ENCODE measurements around the gene KLK4. TPM values are rescaled to one million over a fixed set of nuclear protein-coding genes. Genes with fewer than 3 reads are reported as not detected.

Gene KLK4
- total and polyA plus RNA-seq, 3 experiments from 2014 or later: not detected

DNA sequence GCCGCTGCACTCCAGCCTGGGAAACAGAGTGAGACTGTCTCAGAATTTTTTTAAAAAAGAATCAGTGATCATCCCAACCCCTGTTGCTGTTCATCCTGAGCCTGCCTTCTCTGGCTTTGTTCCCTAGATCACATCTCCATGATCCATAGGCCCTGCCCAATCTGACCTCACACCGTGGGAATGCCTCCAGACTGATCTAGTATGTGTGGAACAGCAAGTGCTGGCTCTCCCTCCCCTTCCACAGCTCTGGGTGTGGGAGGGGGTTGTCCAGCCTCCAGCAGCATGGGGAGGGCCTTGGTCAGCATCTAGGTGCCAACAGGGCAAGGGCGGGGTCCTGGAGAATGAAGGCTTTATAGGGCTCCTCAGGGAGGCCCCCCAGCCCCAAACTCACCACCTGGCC, 38.1 kb downstream of the KLK4 start, which contains the start of gene KLK2:
KLK2 (plus strand) TSS at position 384 of the 400 bp plus-strand sequence. CDS start 35 bp downstream, outside the sequence.
- peaks cover 4% of the 10 kb centered on the region for H3K27me3 ChIP-seq (ENCODE audit: insufficient read depth, low read length, poor library complexity, severe bottlenecking)
- no peaks in the 10 kb centered on the region for H3K36me3 ChIP-seq (ENCODE audit: insufficient read depth, low read length)
- ChIA-PET POLR2A (no interaction called here), CTCF (no interaction called here)
- no peaks in the 10 kb centered on the region for H3K9me3 ChIP-seq (ENCODE audit: low read length)
- no peak within 1 kb of the TSS for H3K4me3 ChIP-seq (ENCODE audit: low read length)
- H3K36me3 Mint-ChIP-seq: no peaks in the 10 kb centered on the region
- no peaks in the 10 kb centered on the region for H3K4me1 Mint-ChIP-seq
- DNase-seq: no peak
- peaks cover 0 to 3% (median 0%) of the 10 kb centered on the region in 5 donors for H3K9me3 Mint-ChIP-seq
- no peaks in the 10 kb centered on the region for H3K4me1 ChIP-seq (ENCODE audit: insufficient read depth, low read length)
- no peak within 1 kb of the TSS for H3K4me3 Mint-ChIP-seq
- H3K27me3 Mint-ChIP-seq: peaks cover 12 to 38% of the 10 kb centered on the region in 2 donors
- H3K27ac ChIP-seq (ENCODE audit: low read depth, low read length): no peak within 1 kb of the TSS
- no peak within 1 kb of the TSS for H3K27ac Mint-ChIP-seq

DNA sequence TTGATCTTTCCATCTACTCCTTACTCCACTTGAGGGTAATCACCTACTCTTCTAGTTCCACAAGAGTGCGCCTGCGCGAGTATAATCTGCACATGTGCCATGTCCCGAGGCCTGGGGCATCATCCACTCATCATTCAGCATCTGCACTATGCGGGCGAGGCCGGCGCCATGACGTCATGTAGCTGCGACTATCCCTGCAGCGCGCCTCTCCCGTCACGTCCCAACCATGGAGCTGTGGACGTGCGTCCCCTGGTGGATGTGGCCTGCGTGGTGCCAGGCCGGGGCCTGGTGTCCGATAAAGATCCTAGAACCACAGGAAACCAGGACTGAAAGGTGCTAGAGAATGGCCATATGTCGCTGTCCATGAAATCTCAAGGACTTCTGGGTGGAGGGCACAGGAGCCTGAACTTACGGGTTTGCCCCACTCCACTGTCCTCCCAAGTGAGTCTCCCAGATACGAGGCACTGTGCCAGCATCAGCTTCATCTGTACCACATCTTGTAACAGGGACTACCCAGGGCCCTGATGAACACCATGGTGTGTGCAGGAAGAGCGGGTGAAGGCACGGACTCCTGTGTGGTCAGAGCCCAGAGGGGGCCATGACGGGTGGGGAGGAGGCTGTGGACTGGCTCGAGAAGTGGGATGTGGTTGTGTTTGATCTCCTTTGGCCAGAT, 40.6 kb downstream of the KLK4 start:
- Mint-ChIP-seq H3K27ac (no peak overlapping the region), H3K9me3 (peaks cover 0 to 3% (median 0%) of the 10 kb centered on the region in 5 donors), H3K4me3 (no peak overlapping the region), H3K36me3 (no peaks in the 10 kb centered on the region), H3K27me3 (peaks cover 14 to 53% of the 10 kb centered on the region in 2 donors), H3K4me1 (no peaks in the 10 kb centered on the region)
- Histone ChIP-seq H3K4me3 (ENCODE audit: low read length) (no peak overlapping the region), H3K27ac (ENCODE audit: low read depth, low read length) (no peak overlapping the region), H3K9me3 (ENCODE audit: low read length) (no peaks in the 10 kb centered on the region), H3K36me3 (ENCODE audit: insufficient read depth, low read length) (no peaks in the 10 kb centered on the region), H3K27me3 (ENCODE audit: insufficient read depth, low read length, poor library complexity, severe bottlenecking) (no peaks in the 10 kb centered on the region), H3K4me1 (ENCODE audit: insufficient read depth, low read length) (no peaks in the 10 kb centered on the region)
- ChIA-PET CTCF (no interaction called here), POLR2A (no interaction called here)
- no peak for DNase-seq

DNA sequence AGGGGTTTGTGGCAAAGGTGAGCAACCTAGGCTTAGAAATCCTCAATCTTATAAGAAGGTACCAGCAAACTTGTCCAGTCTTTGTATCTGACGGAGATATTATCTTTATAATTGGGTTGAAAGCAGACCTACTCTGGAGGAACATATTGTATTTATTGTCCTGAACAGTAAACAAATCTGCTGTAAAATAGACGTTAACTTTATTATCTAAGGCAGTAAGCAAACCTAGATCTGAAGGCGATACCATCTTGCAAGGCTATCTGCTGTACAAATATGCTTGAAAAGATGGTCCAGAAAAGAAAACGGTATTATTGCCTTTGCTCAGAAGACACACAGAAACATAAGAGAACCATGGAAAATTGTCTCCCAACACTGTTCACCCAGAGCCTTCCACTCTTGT, 41.7 kb downstream of the KLK4 start:
- H3K9me3 ChIP-seq (ENCODE audit: low read length): no peaks in the 10 kb centered on the region
- no peak overlapping the region for H3K27ac ChIP-seq (ENCODE audit: low read depth, low read length)
- no peak overlapping the region for H3K27ac Mint-ChIP-seq
- H3K4me3 ChIP-seq (ENCODE audit: low read length): no peak overlapping the region
- ChIA-PET CTCF (no interaction called here), POLR2A (no interaction called here)
- no peaks in the 10 kb centered on the region for H3K4me1 Mint-ChIP-seq
- H3K4me1 ChIP-seq (ENCODE audit: insufficient read depth, low read length): no peaks in the 10 kb centered on the region
- H3K9me3 Mint-ChIP-seq: peaks cover 0 to 3% (median 0%) of the 10 kb centered on the region in 5 donors
- no peak for DNase-seq
- no peak overlapping the region for H3K4me3 Mint-ChIP-seq
- H3K36me3 ChIP-seq (ENCODE audit: insufficient read depth, low read length): no peaks in the 10 kb centered on the region
- no peaks in the 10 kb centered on the region for H3K27me3 ChIP-seq (ENCODE audit: insufficient read depth, low read length, poor library complexity, severe bottlenecking)
- peaks cover 14 to 53% of the 10 kb centered on the region in 2 donors for H3K27me3 Mint-ChIP-seq
- no peaks in the 10 kb centered on the region for H3K36me3 Mint-ChIP-seq

GRCh38 chr19:50861496-50862286, 49.5 kb downstream of the KLK4 start:
- Histone ChIP-seq H3K27ac (ENCODE audit: low read depth, low read length) (no peak overlapping the region), H3K4me1 (ENCODE audit: insufficient read depth, low read length) (no peaks in the 10 kb centered on the region), H3K9me3 (ENCODE audit: low read length) (no peaks in the 10 kb centered on the region), H3K27me3 (ENCODE audit: insufficient read depth, low read length, poor library complexity, severe bottlenecking) (peaks cover 3% of the 10 kb centered on the region), H3K36me3 (ENCODE audit: insufficient read depth, low read length) (no peaks in the 10 kb centered on the region), H3K4me3 (ENCODE audit: low read length) (no peak overlapping the region)
- Mint-ChIP-seq H3K9me3 (peaks cover 0 to 9% (median 0%) of the 10 kb centered on the region in 5 donors), H3K4me3 (no peak overlapping the region), H3K4me1 (no peaks in the 10 kb centered on the region), H3K27me3 (peaks cover 20 to 58% of the 10 kb centered on the region in 2 donors), H3K36me3 (no peaks in the 10 kb centered on the region), H3K27ac (no peak overlapping the region)
- ChIA-PET CTCF (no interaction called here), POLR2A (no interaction called here)
- DNase-seq: no peak

- Histone ChIP-seq H3K27ac (ENCODE audit: low read depth, low read length) (no peak overlapping the region), H3K4me3 (ENCODE audit: low read length) (no peak overlapping the region), H3K27me3 (ENCODE audit: insufficient read depth, low read length, poor library complexity, severe bottlenecking) (peaks cover 3% of the 10 kb centered on the region), H3K4me1 (ENCODE audit: insufficient read depth, low read length) (no peaks in the 10 kb centered on the region), H3K9me3 (ENCODE audit: low read length) (no peaks in the 10 kb centered on the region), H3K36me3 (ENCODE audit: insufficient read depth, low read length) (no peaks in the 10 kb centered on the region)
- no peaks in the 10 kb centered on the region for H3K4me1 Mint-ChIP-seq
- H3K27me3 Mint-ChIP-seq: peaks cover 21 to 58% of the 10 kb centered on the region in 2 donors
- POLR2A ChIA-PET: no interaction called here
- peaks cover 0 to 9% (median 0%) of the 10 kb centered on the region in 5 donors for H3K9me3 Mint-ChIP-seq
- H3K27ac Mint-ChIP-seq: no peak overlapping the region
- CTCF ChIA-PET: no interaction called here
- H3K4me3 Mint-ChIP-seq: no peak overlapping the region
- DNase-seq: no peak
- H3K36me3 Mint-ChIP-seq: no peaks in the 10 kb centered on the region
Measured at GRCh38 chr19:50861010-50861409, 50.2 kb downstream of the KLK4 start.

DNA sequence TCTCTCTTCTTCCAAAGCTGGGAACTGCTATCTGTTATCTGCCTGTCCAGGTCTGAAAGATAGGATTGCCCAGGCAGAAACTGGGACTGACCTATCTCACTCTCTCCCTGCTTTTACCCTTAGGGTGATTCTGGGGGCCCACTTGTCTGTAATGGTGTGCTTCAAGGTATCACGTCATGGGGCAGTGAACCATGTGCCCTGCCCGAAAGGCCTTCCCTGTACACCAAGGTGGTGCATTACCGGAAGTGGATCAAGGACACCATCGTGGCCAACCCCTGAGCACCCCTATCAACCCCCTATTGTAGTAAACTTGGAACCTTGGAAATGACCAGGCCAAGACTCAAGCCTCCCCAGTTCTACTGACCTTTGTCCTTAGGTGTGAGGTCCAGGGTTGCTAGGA, 51.3 kb downstream of the KLK4 start:
- H3K27me3 ChIP-seq (ENCODE audit: insufficient read depth, low read length, poor library complexity, severe bottlenecking): peaks cover 3% of the 10 kb centered on the region
- no peaks in the 10 kb centered on the region for H3K4me1 Mint-ChIP-seq
- no peak for DNase-seq
- no peak overlapping the region for H3K27ac ChIP-seq (ENCODE audit: low read depth, low read length)
- H3K4me3 ChIP-seq (ENCODE audit: low read length): no peak overlapping the region
- CTCF ChIA-PET: no interaction called here
- no peaks in the 10 kb centered on the region for H3K9me3 ChIP-seq (ENCODE audit: low read length)
- peaks cover 28 to 67% of the 10 kb centered on the region in 2 donors for H3K27me3 Mint-ChIP-seq
- H3K9me3 Mint-ChIP-seq: peaks cover 0 to 9% (median 0%) of the 10 kb centered on the region in 5 donors
- no peaks in the 10 kb centered on the region for H3K4me1 ChIP-seq (ENCODE audit: insufficient read depth, low read length)
- no peaks in the 10 kb centered on the region for H3K36me3 ChIP-seq (ENCODE audit: insufficient read depth, low read length)
- POLR2A ChIA-PET: no interaction called here
- no peak overlapping the region for H3K4me3 Mint-ChIP-seq
- no peak overlapping the region for H3K27ac Mint-ChIP-seq
- H3K36me3 Mint-ChIP-seq: no peaks in the 10 kb centered on the region

DNA sequence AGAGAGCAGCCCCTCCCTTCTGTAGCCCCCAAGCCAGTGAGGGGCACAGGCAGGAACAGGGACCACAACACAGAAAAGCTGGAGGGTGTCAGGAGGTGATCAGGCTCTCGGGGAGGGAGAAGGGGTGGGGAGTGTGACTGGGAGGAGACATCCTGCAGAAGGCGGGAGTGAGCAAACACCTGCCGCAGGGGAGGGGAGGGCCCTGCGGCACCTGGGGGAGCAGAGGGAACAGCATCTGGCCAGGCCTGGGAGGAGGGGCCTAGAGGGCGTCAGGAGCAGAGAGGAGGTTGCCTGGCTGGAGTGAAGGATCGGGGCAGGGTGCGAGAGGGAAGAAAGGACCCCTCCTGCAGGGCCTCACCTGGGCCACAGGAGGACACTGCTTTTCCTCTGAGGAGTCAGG, 52.3 kb downstream of the KLK4 start:
- no peaks in the 10 kb centered on the region for H3K36me3 ChIP-seq (ENCODE audit: insufficient read depth, low read length)
- H3K27ac ChIP-seq (ENCODE audit: low read depth, low read length): no peak overlapping the region
- Mint-ChIP-seq H3K9me3 (peaks cover 0 to 9% (median 0%) of the 10 kb centered on the region in 5 donors), H3K36me3 (no peaks in the 10 kb centered on the region), H3K4me3 (no peak overlapping the region), H3K4me1 (no peaks in the 10 kb centered on the region), H3K27me3 (peaks cover 28 to 73% of the 10 kb centered on the region in 2 donors), H3K27ac (no peak overlapping the region)
- H3K4me1 ChIP-seq (ENCODE audit: insufficient read depth, low read length): no peaks in the 10 kb centered on the region
- H3K27me3 ChIP-seq (ENCODE audit: insufficient read depth, low read length, poor library complexity, severe bottlenecking): peaks cover 3% of the 10 kb centered on the region
- ChIA-PET POLR2A (no interaction called here), CTCF (no interaction called here)
- H3K9me3 ChIP-seq (ENCODE audit: low read length): no peaks in the 10 kb centered on the region
- no peak for DNase-seq
- H3K4me3 ChIP-seq (ENCODE audit: low read length): no peak overlapping the region

DNA sequence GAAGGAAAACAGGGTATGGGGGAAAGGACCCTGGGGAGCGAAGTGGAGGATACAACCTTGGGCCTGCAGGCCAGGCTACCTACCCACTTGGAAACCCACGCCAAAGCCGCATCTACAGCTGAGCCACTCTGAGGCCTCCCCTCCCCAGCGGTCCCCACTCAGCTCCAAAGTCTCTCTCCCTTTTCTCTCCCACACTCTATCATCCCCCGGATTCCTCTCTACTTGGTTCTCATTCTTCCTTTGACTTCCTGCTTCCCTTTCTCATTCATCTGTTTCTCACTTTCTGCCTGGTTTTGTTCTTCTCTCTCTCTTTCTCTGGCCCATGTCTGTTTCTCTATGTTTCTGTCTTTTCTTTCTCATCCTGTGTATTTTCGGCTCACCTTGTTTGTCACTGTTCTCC, 53.8 kb downstream of the KLK4 start:
- CTCF ChIA-PET: no interaction called here
- DNase-seq: no peak
- POLR2A ChIA-PET: no interaction called here
- Histone ChIP-seq H3K27me3 (ENCODE audit: insufficient read depth, low read length, poor library complexity, severe bottlenecking) (peaks cover 3% of the 10 kb centered on the region), H3K36me3 (ENCODE audit: insufficient read depth, low read length) (no peaks in the 10 kb centered on the region), H3K4me1 (ENCODE audit: insufficient read depth, low read length) (no peaks in the 10 kb centered on the region), H3K27ac (ENCODE audit: low read depth, low read length) (no peak overlapping the region), H3K4me3 (ENCODE audit: low read length) (no peak overlapping the region), H3K9me3 (ENCODE audit: low read length) (no peaks in the 10 kb centered on the region)
- Mint-ChIP-seq H3K27ac (no peak overlapping the region), H3K4me3 (no peak overlapping the region), H3K27me3 (peaks cover 28 to 71% of the 10 kb centered on the region in 2 donors), H3K9me3 (peaks cover 0 to 9% (median 0%) of the 10 kb centered on the region in 5 donors), H3K36me3 (no peaks in the 10 kb centered on the region), H3K4me1 (no peaks in the 10 kb centered on the region)
